Hematopoietic multipotent progenitor cell treated with erythropoietin and hydrocortisone succinate and interleukin-3 and kit ligand, for 15 days (in vitro differentiated cells): Measurements from ENCODE around the gene TINAGL1.

Experiments
- DNase-seq: peaks from one replicate; pipeline ENCODE4 v3.0.0-alpha.2; 2015; ENCODE audit warnings: low spot score

Gene TINAGL1

GRCh38 chr1:31627930-31628559 lies 51.7 kb downstream of the TINAGL1 start:
- DNase-seq, result no peak

DNA sequence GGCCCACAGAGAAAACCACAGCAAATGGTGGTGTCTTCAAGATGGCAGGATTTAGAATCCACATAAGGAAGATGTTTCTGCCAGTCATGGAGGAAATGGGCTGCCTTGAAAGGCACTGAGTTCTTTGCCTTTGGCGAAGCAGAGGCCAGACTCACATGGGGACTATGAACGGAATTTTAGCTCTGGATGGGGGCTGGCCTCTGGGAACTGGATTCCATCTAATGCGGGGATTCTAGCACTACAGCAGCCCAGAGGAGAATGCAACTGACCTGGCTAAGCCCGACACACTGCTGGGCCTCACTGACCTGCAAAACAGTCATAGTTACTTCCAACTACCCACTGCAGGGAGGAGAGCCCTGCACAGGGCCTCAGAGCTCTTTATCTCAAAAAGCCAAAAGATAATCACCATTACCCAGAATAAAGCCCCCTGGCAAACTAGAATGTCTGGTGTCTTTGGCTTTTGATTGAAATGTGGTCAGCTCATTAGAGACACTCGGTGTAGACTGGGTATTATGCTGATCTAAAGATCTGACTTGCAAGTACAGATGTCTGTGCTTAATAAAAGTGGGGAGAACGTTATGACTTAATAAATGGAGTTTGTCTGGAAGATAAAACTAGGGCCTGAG lies 52.7 kb downstream of the TINAGL1 start:
- no peak for DNase-seq

DNA sequence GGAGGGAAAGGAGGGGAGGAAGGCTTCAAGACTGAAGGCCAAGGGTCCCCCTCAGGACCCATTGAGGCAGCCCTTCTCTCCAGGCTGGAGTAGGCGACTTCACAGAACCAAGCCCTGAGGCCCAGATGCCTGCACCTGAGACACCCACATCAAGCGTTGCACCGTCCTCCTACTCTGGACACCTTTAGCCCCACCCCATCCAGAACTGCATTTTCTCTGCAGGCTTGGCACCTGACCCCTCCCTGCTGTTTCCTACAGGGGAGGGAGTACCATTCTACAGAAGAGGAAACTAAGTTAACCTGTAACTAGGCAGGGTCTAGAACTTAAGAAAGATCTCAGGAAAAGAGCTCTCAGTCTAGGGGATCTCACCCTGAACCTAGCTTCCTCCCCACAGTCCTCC lies 56.3 kb downstream of the TINAGL1 start:
- no peak for DNase-seq

GRCh38 chr1:31633117-31633516 lies 56.8 kb downstream of the TINAGL1 start:
- peak; percentile 33 for DNase-seq
